Measurements from ENCODE around the gene SERPINI2. TPM values are rescaled to one million over a fixed set of nuclear protein-coding genes. Genes with fewer than 3 reads are reported as not detected.
"Not testable (repeated sequence)": the region's sequence is repeated elsewhere in the genome, so short reads cannot be mapped to it uniquely, and the experiment has no call there.

The SERPINI2 gene
- polyA plus RNA-seq, 1 donor from 2014 or later, result not detected

GRCh38 chr3:167469381-167469780 is 4.5 kb downstream of the SERPINI2 start:
- H3K36me3 Mint-ChIP-seq, result no peaks in the 10 kb centered on the region
- H3K27me3 Mint-ChIP-seq, result no peaks in the 10 kb centered on the region
- H3K27ac Mint-ChIP-seq, result no peak overlapping the region
- H3K4me1 Mint-ChIP-seq, result no peaks in the 10 kb centered on the region
- peaks cover 0 to 1% (median 0%) of the 10 kb centered on the region in 3 donors for H3K9me3 Mint-ChIP-seq
- H3K4me3 Mint-ChIP-seq, result no peak overlapping the region

GRCh38 chr3:167467848-167468611 is 5.8 kb downstream of the SERPINI2 start:
- H3K4me1 Mint-ChIP-seq, result no peaks in the 10 kb centered on the region
- no peak overlapping the region for H3K27ac Mint-ChIP-seq
- H3K9me3 Mint-ChIP-seq, result peaks cover 0 to 1% (median 0%) of the 10 kb centered on the region in 3 donors
- no peaks in the 10 kb centered on the region for H3K27me3 Mint-ChIP-seq
- no peaks in the 10 kb centered on the region for H3K36me3 Mint-ChIP-seq
- no peak overlapping the region for H3K4me3 Mint-ChIP-seq

GRCh38 chr3:167466966-167467365 is 6.9 kb downstream of the SERPINI2 start:
- Mint-ChIP-seq H3K4me3 (no peak overlapping the region), H3K36me3 (no peaks in the 10 kb centered on the region), H3K27me3 (no peaks in the 10 kb centered on the region), H3K4me1 (no peaks in the 10 kb centered on the region), H3K9me3 (peaks cover 0 to 1% (median 0%) of the 10 kb centered on the region in 3 donors), H3K27ac (no peak overlapping the region)

GRCh38 chr3:167456157-167456799 is 17.6 kb downstream of the SERPINI2 start:
- H3K4me1 Mint-ChIP-seq, result peaks cover 0 to 1% (median 0%) of the 10 kb centered on the region in 3 donors
- H3K27ac Mint-ChIP-seq, result no peak overlapping the region
- no peaks in the 10 kb centered on the region for H3K36me3 Mint-ChIP-seq
- no peak overlapping the region for H3K4me3 Mint-ChIP-seq
- peaks cover 0 to 2% (median 0%) of the 10 kb centered on the region in 3 donors for H3K9me3 Mint-ChIP-seq
- no peaks in the 10 kb centered on the region for H3K27me3 Mint-ChIP-seq

- no peak overlapping the region for H3K27ac Mint-ChIP-seq
- H3K4me3 Mint-ChIP-seq, result no peak overlapping the region
Measured at GRCh38 chr3:167453815-167454214, 20.0 kb downstream of the SERPINI2 start.

GRCh38 chr3:167451282-167451681 is 22.6 kb downstream of the SERPINI2 start:
- Mint-ChIP-seq H3K9me3 (peaks cover 0 to 2% (median 0%) of the 10 kb centered on the region in 3 donors), H3K4me3 (no peak overlapping the region), H3K27me3 (no peaks in the 10 kb centered on the region), H3K36me3 (no peaks in the 10 kb centered on the region), H3K27ac (no peak overlapping the region), H3K4me1 (peaks cover 0 to 1% (median 0%) of the 10 kb centered on the region in 3 donors)

More at GRCh38 chr3:167453815-167454214, 20.0 kb downstream of the SERPINI2 start:
- Mint-ChIP-seq H3K27me3 (no peaks in the 10 kb centered on the region), H3K36me3 (no peaks in the 10 kb centered on the region), H3K4me1 (peaks cover 0 to 1% (median 0%) of the 10 kb centered on the region in 3 donors), H3K9me3 (peaks cover 0 to 2% (median 0%) of the 10 kb centered on the region in 3 donors)

GRCh38 chr3:167450675-167451074 is 23.2 kb downstream of the SERPINI2 start:
- Mint-ChIP-seq H3K4me3 (no peak overlapping the region), H3K27me3 (no peaks in the 10 kb centered on the region), H3K9me3 (peaks cover 0 to 2% (median 0%) of the 10 kb centered on the region in 3 donors), H3K27ac (no peak overlapping the region), H3K4me1 (peaks cover 0 to 1% (median 0%) of the 10 kb centered on the region in 3 donors), H3K36me3 (no peaks in the 10 kb centered on the region)

- Mint-ChIP-seq H3K27ac (no peak overlapping the region), H3K4me1 (no peaks in the 10 kb centered on the region), H3K36me3 (no peaks in the 10 kb centered on the region), H3K4me3 (no peak overlapping the region), H3K27me3 (no peaks in the 10 kb centered on the region), H3K9me3 (peaks cover 0 to 2% (median 0%) of the 10 kb centered on the region in 3 donors)
Measured at GRCh38 chr3:167450195-167450594, 23.6 kb downstream of the SERPINI2 start.

- Mint-ChIP-seq H3K4me1 (no peaks in the 10 kb centered on the region), H3K27ac (no peak overlapping the region)
Measured at GRCh38 chr3:167445491-167445890, 28.4 kb downstream of the SERPINI2 start.

GRCh38 chr3:167441256-167441655 is 32.6 kb downstream of the SERPINI2 start:
- peaks cover 2% of the 10 kb centered on the region for H3K27me3 Mint-ChIP-seq
- H3K36me3 Mint-ChIP-seq, result no peaks in the 10 kb centered on the region
- no peaks in the 10 kb centered on the region for H3K4me1 Mint-ChIP-seq
- H3K9me3 Mint-ChIP-seq, result peaks cover 0 to 7% (median 0%) of the 10 kb centered on the region in 3 donors
- H3K4me3 Mint-ChIP-seq, result no peak overlapping the region
- H3K27ac Mint-ChIP-seq, result no peak overlapping the region

More at GRCh38 chr3:167445491-167445890, 28.4 kb downstream of the SERPINI2 start:
- Mint-ChIP-seq H3K36me3 (no peaks in the 10 kb centered on the region), H3K4me3 (no peak overlapping the region), H3K9me3 (peaks cover 0 to 3% (median 0%) of the 10 kb centered on the region in 3 donors), H3K27me3 (no peaks in the 10 kb centered on the region)

GRCh38 chr3:167437428-167438139 is 36.3 kb downstream of the SERPINI2 start:
- Mint-ChIP-seq H3K27ac (no peak overlapping the region), H3K4me1 (no peaks in the 10 kb centered on the region), H3K9me3 (peaks cover 0 to 7% (median 0%) of the 10 kb centered on the region in 3 donors)

GRCh38 chr3:167426962-167427361 is 46.9 kb downstream of the SERPINI2 start:
- H3K27me3 Mint-ChIP-seq, H3K36me3 Mint-ChIP-seq, H3K4me1 Mint-ChIP-seq, H3K9me3 Mint-ChIP-seq, H3K4me3 Mint-ChIP-seq, H3K27ac Mint-ChIP-seq: not testable (repeated sequence)

More at GRCh38 chr3:167437428-167438139, 36.3 kb downstream of the SERPINI2 start:
- H3K4me3 Mint-ChIP-seq, result no peak overlapping the region
- H3K27me3 Mint-ChIP-seq, result peaks cover 2% of the 10 kb centered on the region
- H3K36me3 Mint-ChIP-seq, result no peaks in the 10 kb centered on the region

- not testable (repeated sequence) for H3K27me3 Mint-ChIP-seq
Measured at GRCh38 chr3:167422396-167422795, 51.4 kb downstream of the SERPINI2 start.

GRCh38 chr3:167409611-167410010 is 64.2 kb downstream of the SERPINI2 start:
- Mint-ChIP-seq H3K4me1 (no peaks in the 10 kb centered on the region), H3K9me3 (peaks cover 0 to under 1% (median 0%) of the 10 kb centered on the region in 3 donors), H3K27me3 (no peaks in the 10 kb centered on the region), H3K36me3 (no peaks in the 10 kb centered on the region), H3K4me3 (no peak overlapping the region), H3K27ac (no peak overlapping the region)

More at GRCh38 chr3:167422396-167422795, 51.4 kb downstream of the SERPINI2 start:
- H3K4me1 Mint-ChIP-seq, H3K4me3 Mint-ChIP-seq, H3K9me3 Mint-ChIP-seq, H3K27ac Mint-ChIP-seq, H3K36me3 Mint-ChIP-seq: not testable (repeated sequence)

GRCh38 chr3:167406876-167407492 is 66.9 kb downstream of the SERPINI2 start:
- Mint-ChIP-seq H3K4me3 (no peak overlapping the region), H3K27ac (no peak overlapping the region), H3K4me1 (no peaks in the 10 kb centered on the region), H3K36me3 (no peaks in the 10 kb centered on the region), H3K27me3 (no peaks in the 10 kb centered on the region), H3K9me3 (no peaks in the 10 kb centered on the region)

All from IgD-negative memory B cell (primary cell).